ENCODE data around the gene AHNAK.

The AHNAK gene

GRCh38 chr11:62535802-62536201 lies 10.8 kb downstream of the AHNAK start:
- in situ Hi-C loops (cut with MboI; ENCODE audit: low sequenced_read_pairs, unreplicated experiment): no loop called here
- TF ChIP-seq CTCF (IDR thresholded peaks at IDR 0.05; ENCODE audit: borderline replicate concordance, control extremely low read depth, extremely low read depth, insufficient read depth, missing control alignments): no peak
- DNase-seq (ENCODE audit: low spot score): peak; percentile 10

GRCh38 chr11:62534779-62535545 lies 11.6 kb downstream of the AHNAK start:
- DNase-seq (ENCODE audit: low spot score): peak; percentile 14
- in situ Hi-C loops (cut with MboI; ENCODE audit: low sequenced_read_pairs, unreplicated experiment): no loop called here

GRCh38 chr11:62532096-62532495 lies 14.5 kb downstream of the AHNAK start:
- in situ Hi-C loops (cut with MboI; ENCODE audit: low sequenced_read_pairs, unreplicated experiment): no loop called here
- TF ChIP-seq CTCF (IDR thresholded peaks at IDR 0.05; ENCODE audit: borderline replicate concordance, control extremely low read depth, extremely low read depth, insufficient read depth, missing control alignments): no peak
- no peak for DNase-seq (ENCODE audit: low spot score)

More at GRCh38 chr11:62534779-62535545, 11.6 kb downstream of the AHNAK start:
- no peak for TF ChIP-seq CTCF (IDR thresholded peaks at IDR 0.05; ENCODE audit: borderline replicate concordance, control extremely low read depth, extremely low read depth, insufficient read depth, missing control alignments)

GRCh38 chr11:62516736-62517371 lies 29.8 kb downstream of the AHNAK start:
- no peak for TF ChIP-seq CTCF (IDR thresholded peaks at IDR 0.05; ENCODE audit: borderline replicate concordance, control extremely low read depth, extremely low read depth, insufficient read depth, missing control alignments)
- in situ Hi-C loops (cut with MboI; ENCODE audit: low sequenced_read_pairs, unreplicated experiment): no loop called here
- no peak for DNase-seq (ENCODE audit: low spot score)

GRCh38 chr11:62514151-62514550 lies 32.5 kb downstream of the AHNAK start:
- TF ChIP-seq CTCF (IDR thresholded peaks at IDR 0.05; ENCODE audit: borderline replicate concordance, control extremely low read depth, extremely low read depth, insufficient read depth, missing control alignments): no peak
- DNase-seq (ENCODE audit: low spot score): peak; percentile 40
- in situ Hi-C loops (cut with MboI; ENCODE audit: low sequenced_read_pairs, unreplicated experiment): no loop called here

GRCh38 chr11:62513626-62514025 lies 33.0 kb downstream of the AHNAK start:
- TF ChIP-seq CTCF (IDR thresholded peaks at IDR 0.05; ENCODE audit: borderline replicate concordance, control extremely low read depth, extremely low read depth, insufficient read depth, missing control alignments): no peak
- in situ Hi-C loops (cut with MboI; ENCODE audit: low sequenced_read_pairs, unreplicated experiment): no loop called here
- no peak for DNase-seq (ENCODE audit: low spot score)
